NCI-H2227 (cell line): ENCODE measurements around the gene C17orf107.

Experiments
- DNase-seq: peaks from one replicate; lab custom pipeline; 2025; ENCODE audit not compliant: unreplicated experiment; lab: John Stamatoyannopoulos, UW

C17orf107 gene

DNA sequence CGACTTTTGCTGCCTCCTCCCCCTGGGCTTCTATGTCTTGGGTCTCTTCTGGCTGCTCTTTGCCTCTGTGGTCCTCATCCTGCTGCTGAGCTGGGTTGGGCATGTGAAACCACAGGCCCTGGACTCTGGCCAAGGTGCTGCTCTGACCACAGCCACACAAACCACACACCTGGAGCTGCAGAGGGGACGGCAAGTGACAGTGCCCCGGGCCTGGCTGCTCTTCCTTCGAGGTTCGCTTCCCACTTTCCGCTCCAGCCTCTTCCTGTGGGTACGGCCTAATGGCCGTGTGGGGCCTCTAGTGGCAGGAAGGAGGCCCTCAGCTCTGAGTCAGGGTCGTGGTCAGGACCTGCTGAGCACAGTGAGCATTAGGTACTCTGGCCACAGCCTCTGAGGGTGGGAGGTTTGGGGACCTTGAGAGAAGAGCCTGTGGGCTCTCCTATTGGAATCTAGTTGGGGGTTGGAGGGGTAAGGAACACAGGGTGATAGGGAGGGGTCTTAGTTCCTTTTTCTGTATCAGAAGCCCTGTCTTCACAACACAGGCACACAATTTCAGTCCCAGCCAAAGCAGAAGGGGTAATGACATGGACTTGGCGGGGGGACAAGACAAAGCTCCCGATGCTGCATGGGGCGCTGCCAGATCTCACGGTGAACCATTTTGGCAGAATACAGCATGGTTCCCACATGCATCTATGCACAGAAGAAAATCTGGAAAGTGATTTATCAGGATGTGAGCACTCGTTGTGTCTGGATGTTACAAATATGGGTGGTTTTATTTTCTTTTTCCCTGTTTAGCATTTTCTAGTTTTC is 35.0 kb downstream of the C17orf107 start:
- DNase-seq = no peak

DNA sequence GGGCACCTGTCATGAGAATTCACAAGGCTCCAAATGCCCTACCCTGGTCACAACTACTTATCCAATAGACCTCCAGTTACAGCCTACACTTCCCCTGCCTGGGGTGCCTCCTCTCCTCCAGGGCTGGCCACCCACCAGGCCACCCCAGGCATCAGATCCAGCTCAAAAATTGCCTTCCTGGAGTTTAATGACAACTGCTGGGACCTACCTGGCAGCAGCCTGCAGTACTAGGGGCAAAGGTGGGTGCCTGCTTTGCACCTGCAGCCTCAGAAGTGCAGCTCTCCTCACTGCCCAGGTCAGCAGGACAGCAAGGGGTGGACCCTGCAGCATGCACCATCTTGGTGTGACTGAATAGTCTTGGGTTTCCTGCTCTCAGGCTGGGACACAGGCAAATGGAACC is 36.3 kb downstream of the C17orf107 start:
- DNase-seq = no peak

DNA sequence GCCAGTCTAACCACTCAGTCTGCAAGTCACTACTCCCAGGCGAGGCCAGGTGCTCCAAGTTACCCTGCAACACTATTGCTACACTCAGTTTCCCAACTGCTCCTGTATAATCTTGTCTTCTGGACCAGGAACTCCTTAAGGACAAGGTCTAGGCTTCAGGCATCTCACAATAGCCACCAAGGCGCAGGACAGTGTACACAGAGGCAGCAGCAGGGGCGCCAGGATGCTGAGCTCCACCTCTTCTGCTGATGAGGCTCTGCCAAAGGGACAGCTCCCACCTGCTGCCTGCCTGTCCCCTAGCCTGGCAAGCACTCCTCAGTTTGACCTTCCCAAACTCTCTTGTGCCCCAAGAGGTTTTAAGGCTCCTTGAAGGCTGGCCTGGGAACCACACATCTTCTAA is 37.1 kb downstream of the C17orf107 start:
- no peak for DNase-seq

DNA sequence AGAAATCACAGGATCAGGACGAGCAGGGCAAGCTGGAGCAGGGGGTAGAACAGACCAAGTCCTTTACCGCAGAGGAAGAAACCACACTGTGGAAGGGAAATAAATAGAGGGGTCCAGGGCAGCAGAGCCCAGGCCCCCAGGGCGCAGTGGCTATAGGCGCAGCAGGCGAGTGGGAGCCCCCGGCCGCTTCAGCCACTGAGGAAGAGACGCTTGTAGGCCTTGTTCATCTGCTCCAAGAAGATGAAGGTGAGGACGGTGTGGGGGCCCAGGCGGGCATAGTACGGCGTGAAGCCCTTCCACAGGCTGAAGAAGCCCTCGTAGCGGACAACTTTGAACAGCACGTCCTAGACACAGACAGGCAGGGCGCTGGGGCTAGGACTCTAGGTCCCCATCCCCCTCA is 38.2 kb downstream of the C17orf107 start:
- no peak for DNase-seq

DNA sequence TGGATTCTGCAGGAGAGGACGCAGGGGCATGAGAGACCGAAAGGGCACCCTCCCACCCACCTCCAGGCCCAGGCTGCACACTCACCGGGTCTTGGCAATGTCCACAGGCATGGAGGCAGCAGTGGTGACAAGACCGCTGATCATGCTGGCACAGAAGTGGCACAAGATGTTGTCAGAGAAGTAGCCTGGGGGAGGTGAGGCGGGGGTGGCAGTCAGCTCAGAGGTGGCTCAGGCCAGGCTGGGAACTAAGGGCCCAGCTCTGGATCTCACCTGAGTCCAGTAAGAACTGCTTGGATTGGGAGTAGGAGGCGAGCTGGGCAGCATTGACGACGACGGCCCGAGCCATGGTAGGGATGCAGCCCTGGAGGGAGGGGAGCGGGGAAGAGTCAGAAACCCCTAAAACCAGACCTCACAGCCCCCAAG is 38.7 kb downstream of the C17orf107 start:
- no peak for DNase-seq

DNA sequence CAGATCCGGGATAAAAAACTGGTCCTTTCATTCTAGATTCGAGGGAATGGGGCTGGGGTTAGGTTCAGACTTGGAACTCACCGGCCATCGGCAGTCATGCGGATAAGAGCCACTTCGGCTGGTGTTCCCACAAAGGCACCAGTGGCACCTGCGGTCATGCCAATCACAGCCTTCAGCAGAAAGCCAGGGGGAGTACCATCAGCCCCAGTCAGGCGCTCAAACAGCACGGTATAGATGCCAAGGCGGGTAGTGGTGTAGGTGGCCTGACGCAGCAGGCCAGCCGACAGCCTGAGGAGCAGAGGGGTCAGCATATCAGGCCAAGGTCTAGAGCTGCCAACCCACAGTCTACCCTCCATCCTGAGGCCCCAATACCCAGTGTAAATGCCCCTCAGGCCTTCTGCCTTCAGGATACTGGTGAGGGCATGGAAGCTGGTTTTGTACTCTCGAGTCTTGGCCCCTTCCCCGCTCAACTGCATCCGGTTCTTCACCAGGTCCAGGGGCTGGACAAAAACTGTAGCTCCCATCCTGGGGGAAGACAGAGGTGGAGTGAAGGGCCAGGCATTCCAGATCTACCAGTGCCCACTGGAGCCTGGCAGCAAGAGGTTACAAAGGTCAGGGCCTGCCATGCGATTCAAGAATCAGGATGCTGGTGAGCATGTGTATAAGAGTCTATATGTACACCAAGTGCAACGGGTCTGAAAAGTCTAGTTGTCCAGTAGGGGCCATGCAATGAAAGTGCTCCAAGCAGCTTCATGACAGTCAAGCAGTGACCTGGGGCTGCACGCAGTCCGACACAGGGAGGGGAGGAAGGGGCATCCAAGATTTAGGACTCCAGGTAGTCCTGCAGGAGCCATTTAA is 39.6 kb downstream of the C17orf107 start:
- no peak for DNase-seq

DNA sequence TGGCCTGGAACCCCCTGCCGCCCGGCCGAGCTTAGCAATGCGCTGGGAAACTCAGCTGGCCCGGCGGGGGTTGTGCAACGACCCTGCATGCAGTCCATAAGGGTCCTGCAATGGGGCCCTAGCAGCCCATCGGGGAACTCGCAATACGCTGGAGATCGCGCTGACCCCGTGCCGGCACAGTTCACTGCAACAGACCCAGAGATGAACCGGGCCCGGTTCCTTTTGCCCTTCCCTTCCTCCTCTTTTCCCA is 40.1 kb downstream of the C17orf107 start:
- DNase-seq = no peak

DNA sequence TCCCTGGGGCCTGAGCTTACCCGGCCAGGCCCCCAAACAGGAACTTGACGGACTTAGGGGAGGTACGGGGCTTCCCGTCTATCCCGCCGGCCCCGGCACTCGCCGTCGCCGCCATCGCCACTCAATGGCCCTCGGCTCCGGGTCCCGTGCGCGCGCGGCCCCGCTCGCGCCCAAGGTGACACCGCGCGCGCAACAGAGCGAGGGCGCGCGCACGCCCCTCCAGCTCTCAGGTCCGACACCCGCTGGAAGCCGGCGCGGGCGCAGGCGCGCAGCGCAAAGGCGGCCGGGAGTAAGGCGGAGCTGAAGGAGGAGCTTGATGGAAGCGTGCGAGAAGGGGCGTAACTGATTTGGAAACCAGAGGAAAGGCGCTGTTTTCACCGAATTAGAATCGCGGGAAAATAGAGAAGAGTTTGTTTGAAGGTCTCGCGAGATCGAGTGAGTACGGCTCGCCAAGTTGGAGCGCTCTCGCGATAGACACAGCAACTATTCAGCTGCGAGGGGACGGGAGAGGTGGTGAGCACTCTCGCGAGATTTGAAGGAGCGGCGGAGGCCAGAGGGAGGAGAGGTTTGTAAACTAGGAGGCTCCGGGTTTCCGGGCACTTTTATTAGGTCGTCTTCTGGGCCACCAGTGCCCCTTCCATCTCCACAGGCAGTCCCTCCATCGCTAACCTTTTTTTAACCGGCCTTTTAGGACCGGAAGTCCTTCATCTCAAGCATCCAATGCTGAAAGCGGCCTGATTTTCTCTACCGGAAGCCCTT is 40.6 kb downstream of the C17orf107 start, which contains the start of the genes RNF167 and SLC25A11:
TSS of gene RNF167 (plus strand) at position 473 of the 759 bp plus-strand sequence. CDS start 642 bp downstream, outside the sequence.
TSS of gene SLC25A11 (minus strand) at position 251 of the 759 bp plus-strand sequence. CDS start at position 115, 136 bp downstream.
- DNase-seq = peak; percentile 96

DNA sequence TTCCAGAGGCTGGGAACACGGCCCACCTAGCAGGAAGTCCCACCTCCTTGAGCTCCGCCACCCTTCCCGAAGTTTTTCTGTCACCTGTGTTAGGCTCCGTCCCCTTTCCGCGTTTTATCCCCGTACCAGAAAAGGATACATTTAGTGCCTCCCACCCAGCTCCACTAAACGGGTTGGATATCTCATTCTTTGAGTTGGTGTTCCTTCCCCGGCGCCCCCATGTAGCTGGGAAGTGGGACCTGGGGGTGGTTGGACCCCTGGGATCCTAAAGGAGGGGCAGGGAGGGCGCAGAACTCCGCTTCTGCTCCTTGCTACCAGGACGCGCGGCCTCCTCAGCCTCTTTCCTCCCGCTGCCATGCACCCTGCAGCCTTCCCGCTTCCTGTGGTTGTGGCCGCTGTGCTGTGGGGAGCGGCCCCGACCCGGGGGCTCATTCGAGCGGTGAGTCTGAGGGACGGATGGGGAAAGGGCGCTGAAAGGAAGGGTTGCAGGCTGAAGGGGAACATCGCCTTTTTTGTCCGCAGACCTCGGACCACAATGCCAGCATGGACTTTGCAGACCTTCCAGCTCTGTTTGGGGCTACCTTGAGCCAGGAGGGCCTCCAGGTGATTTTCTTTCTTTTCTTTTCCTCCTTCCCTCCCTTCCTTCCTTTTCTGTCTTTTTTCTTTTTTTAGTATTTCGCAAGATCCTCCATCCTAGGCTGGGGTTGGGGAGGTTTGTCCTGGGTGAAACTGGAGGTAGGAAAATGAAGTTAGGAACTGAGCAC is 41.4 kb downstream of the C17orf107 start:
- no peak for DNase-seq

DNA sequence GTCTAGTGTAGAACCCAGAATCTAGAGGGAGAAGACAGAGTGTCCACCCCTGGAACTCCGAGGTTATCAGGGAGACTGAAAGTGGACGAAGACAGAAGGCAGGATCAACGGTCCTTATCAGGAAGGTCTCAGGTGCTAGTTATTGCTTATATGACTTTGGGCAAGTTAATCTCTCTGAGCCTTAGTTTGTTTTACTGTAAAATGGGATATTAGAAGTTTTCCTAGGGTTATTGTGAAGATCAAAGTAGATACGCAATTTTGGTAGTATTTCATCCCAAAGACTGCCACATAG is 41.9 kb downstream of the C17orf107 start:
- DNase-seq = no peak

DNA sequence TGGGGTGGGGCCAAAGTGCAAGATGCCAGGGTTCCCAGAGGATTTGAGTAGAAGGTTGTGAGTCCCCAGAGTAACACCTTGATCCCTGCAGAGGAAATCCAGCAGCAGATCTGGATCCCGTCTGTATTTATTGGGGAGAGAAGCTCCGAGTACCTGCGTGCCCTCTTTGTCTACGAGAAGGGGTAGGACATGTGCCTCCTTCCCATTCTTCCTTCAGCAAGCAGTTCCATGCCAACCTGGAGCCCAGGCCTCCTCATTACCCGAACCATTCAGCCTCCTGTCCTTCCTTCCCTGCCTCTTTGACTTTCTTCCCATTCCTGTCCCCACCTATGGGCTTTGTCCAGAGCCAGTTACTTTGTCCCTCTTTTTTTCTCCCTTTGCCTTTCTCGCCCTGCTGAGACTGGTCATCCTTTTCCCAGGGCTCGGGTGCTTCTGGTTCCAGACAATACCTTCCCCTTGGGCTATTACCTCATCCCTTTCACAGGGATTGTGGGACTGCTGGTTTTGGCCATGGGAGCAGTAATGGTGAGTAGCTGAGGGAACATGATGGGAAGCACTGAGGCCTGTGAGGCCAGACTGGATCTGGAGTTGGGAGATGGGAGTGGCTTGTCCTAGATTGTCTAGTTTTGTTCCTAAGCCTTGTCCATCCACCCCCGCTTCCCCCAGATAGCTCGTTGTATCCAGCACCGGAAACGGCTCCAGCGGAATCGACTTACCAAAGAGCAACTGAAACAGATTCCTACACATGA is 43.6 kb downstream of the C17orf107 start:
- DNase-seq = no peak

DNA sequence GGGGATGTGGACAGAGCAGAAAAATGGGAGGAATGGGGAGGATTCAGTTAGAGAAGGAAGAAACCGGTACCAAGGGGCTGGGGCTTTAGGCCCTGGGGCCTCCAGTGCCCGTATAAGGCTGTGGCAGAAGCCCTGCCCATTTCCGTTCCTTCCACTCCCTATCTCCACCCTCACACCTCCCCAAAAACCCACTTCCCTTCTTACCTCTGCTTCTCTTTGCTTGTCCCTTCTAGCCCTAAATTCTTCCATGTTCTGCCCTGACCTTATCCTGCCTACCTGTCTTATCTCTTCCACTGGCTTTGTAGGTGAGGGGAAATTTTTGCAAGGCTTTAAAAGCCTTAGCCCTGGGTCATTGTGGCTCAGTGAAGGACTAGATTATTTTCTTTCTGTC is 44.8 kb downstream of the C17orf107 start:
- DNase-seq = no peak

DNA sequence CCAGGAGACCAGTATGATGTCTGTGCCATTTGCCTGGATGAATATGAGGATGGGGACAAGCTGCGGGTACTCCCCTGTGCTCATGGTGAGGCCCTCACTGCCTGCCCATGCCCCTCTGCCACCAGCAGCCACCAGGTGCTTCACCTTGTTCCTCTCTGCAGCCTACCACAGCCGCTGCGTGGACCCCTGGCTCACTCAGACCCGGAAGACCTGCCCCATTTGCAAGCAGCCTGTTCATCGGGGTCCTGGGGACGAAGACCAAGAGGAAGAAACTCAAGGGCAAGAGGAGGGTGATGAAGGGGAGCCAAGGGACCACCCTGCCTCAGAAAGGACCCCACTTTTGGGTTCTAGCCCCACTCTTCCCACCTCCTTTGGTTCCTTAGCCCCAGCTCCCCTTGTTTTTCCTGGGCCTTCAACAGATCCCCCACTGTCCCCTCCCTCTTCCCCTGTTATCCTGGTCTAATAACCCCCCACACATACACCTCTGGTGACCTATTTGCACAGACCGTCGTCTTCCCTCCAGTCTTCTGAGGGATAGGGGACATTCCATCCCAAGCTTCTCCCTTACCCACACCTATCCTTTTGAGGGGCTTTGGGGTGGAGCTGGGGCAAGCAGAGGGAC is 45.3 kb downstream of the C17orf107 start:
- no peak for DNase-seq

DNA sequence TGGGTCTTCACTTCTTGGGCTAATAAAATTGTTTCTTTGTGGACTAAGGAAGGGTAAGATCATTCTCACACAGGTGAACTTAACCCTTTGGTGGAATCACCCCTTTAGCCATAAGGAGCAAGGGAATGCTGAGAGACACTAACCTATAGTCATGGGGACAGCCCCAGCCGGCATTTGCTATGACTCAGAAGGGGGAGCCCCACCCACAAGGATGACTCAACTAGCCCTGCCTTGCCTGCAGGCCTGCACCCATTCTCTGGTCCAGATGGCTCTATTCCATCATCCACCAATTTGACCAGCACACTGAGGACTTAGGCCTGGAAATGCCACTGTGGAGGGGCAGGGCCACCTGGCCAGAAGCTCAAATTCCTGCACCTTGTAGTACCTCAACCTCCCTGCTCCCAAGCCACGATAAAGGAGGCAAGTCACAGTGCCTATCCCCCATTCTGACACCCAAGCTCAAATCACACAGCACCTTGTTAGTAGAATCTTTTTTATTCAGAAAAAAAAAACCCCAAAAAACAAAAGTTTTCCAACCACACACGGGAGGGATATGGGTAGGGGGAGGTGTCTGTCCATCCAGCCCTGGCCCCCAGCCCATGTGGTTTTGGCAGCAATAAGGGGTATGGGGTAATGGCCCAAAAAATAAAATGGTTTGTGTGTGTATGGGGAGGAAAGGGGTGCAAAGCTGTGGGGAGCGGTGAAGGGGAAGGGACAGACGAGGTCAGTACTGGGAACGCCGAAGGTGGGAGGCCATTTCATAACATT is 46.0 kb downstream of the C17orf107 start:
- DNase-seq = no peak

DNA sequence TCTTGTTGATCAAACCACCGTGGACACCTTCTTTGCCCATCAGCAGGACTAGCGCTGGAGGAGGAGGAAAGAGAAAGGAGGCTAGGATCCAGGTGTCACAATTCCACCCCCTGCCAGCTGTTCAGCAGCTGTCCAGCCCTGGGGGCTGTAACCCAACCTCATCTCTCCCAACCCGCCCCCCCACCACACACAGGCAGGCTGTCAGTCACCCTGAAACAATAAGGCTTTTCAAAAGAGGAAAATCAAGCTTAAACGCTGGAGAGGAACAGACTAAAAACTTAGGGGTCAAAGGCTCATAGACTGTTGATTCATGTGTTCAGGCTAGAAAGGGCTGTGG is 46.6 kb downstream of the C17orf107 start:
- no peak for DNase-seq

DNA sequence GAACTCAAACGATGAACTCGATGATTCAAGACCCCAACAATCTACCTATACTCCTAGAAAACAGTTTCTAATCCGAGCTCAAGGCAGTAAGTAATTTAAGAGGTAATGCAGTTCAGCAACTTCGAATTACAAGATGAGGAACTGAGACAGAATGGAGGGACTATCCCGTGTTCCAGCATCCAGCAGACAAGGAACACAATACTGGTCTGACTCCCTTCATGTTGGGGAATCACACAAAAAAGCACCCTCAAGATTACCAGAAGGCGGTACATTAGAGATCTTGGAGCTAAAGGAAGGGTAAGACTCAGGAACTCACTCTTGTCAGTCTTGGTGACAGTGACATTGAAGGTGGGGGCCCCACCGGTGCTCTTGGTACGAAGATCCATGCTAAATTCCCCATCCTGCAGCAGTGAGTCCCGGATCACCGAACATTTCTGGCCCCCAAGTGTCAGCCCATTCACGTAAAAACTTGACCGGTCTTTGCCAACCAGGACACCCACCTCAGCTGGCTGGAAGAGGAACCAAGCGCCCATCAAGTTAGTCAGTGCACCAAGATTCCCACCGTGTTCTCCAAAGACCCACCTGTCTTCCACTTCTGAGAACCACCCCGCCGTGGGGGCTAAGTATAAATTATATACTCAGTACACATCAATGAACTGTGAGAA is 47.1 kb downstream of the C17orf107 start:
- DNase-seq = no peak

DNA sequence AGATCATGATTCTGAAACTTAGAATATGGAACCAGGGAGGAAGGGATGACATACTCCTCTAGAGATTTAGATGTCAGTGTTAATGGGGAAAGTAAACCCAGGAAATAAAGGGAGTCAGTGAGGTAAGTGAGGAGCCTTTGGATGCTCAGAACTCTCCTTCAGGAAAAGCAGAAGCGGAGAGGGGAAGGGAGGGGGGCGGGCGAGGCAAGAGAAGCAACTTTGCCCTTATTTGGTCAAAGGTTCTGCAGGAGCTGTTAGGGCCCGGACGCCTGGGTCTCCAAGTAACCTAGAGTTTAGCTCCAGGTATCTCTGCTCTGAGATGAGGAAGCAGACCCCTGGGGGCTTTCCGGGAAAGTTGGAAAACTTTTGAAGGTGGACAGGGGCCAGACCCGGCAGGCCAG is 47.7 kb downstream of the C17orf107 start:
- no peak for DNase-seq

DNA sequence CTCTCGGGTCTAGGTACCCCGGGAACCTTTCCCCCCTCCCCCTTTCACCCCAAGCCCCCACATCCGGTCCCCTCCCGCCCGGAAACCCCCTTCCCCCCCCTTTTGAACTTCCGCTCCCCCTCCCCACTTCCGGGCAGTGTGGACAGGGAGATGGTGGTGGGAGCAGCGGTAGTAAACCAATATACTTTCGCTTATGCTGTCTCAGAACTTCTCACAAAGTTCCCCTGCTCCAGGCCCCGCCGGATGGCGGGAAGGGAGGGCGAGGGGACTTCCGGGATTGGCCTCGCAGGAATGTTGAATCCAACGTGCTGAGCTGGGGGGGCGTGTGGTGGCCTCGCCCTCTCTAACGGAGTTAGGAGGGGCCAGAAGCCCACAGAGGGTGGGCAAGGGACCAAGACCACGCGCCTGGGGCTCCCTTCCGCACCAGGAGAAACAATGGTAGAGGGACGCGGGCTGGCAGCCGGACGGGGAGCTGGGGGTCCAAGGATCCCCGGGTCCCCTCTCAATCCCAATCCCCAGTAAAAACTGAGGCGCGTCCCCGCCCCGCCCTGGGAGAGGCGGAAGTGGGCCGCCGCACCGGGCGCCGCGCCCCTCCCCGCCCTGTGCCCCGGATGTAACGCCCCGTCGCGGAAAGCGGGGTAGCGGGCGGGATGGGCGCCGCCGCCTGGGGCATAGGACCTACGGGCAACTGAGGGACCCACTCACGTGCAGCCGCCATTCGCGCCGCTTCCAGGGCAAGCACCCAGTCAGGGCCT is 48.3 kb downstream of the C17orf107 start:
- DNase-seq = peak; percentile 53
